ENCODE results near the gene SELENOS. TPM values are rescaled to one million over a fixed set of nuclear protein-coding genes. Genes with fewer than 3 reads are reported as not detected.
"Not testable (repeated sequence)": the region's sequence is repeated elsewhere in the genome, so short reads cannot be mapped to it uniquely, and the experiment has no call there.

Gene SELENOS
- total and polyA plus RNA-seq, 4 donors: 32.6 to 79.8 (median 63.9) TPM

DNA sequence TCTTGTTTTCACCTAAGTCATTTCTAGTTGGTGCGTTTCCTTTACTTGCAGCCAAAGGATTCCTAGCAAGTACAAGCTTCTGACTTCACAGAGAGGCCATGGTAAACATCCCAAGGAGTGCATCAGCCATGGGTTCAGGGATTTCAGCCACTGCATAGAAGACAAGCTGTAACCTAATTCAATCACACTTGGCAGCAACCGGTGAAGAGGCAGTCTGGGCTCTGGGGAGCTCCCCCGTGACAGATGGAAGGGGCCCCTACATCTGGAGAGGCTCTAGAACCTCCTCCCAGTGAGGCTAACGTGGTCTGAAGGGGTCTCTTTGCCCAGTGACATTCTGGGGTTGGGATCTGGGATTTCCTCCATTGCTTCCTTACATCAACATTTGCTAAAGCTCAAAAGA, 26.1 kb upstream of the SELENOS start:
- Histone ChIP-seq H3K4me1 (ENCODE audit: control insufficient read depth, insufficient read depth, low read length) (peaks cover 3% of the 10 kb centered on the region), H3K27ac (ENCODE audit: low read depth, low read length) (no peak overlapping the region), H3K4me3 (ENCODE audit: low read depth, low read length) (no peak overlapping the region), H3K9me3 (ENCODE audit: control insufficient read depth, insufficient read depth, low read length) (no peaks in the 10 kb centered on the region), H3K36me3 (ENCODE audit: control insufficient read depth, insufficient read depth, low read length) (peaks cover 3% of the 10 kb centered on the region), H3K27me3 (ENCODE audit: control insufficient read depth, insufficient read depth, low read length) (no peaks in the 10 kb centered on the region)
- DNase-seq (ENCODE audit: low read depth in 4 of 6, low spot score in 6 of 6): no peak
- WGBS (ENCODE audit: insufficient coverage): 96% methylated on average over 2 of the region's 4 CpGs

DNA sequence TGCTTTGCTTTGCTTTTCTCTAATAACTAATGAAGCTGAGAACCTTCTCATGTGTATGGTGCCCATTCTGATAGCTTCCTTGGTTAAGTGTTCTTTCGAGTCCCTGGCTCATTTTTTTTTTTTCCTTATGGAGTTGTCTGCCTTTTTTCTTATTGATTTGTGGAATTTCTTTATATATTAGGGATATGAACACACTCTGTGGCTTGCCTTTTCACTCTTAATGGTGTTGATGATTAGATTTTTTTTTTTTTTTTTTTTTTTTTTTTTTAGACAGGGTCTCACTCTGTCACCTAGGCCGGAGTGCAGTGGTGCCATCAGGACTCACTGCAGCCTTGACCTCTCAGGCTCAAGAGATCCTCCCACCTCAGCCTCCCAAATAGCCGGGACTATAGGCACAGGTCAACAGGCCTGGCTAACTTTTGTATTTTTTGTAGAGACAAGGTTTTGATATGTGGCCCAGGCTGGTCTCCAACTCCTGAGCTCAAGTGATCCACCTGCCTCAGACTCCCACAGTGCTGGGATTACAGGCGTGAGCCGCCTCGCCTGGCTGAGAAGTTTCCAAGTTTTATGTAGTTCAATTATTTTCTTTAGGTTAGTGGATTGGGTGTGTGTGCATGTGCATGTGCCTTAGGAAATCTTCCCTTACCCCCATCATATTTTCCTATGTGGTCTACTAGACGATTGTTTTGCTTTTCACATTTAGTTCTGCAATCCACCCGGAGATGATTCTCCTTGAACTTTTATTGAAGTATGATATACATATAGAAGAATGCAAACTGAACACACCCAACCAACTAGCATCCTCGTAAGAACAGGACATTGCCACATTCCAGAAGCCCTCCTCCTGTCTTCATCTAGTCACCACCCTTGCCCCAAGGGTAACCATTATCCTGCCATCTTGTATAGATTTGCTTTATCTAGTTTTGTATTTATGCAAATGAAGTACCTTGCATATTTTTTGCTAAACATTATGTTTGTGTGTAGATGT, 19.4 kb upstream of the SELENOS start:
- no peak for DNase-seq (ENCODE audit: low read depth in 4 of 6, low spot score in 6 of 6)
- WGBS (ENCODE audit: insufficient coverage): no CpG with 5 or more reads among the region's 9 CpGs
- no peaks in the 10 kb centered on the region for H3K9me3 ChIP-seq (ENCODE audit: control insufficient read depth, insufficient read depth, low read length)
- no peaks in the 10 kb centered on the region for H3K27me3 ChIP-seq (ENCODE audit: control insufficient read depth, insufficient read depth, low read length)
- no peak overlapping the region for H3K4me3 ChIP-seq (ENCODE audit: low read depth, low read length)
- H3K36me3 ChIP-seq (ENCODE audit: control insufficient read depth, insufficient read depth, low read length): no peaks in the 10 kb centered on the region
- peaks cover 14% of the 10 kb centered on the region for H3K4me1 ChIP-seq (ENCODE audit: control insufficient read depth, insufficient read depth, low read length)
- H3K27ac ChIP-seq (ENCODE audit: low read depth, low read length): no peak overlapping the region

DNA sequence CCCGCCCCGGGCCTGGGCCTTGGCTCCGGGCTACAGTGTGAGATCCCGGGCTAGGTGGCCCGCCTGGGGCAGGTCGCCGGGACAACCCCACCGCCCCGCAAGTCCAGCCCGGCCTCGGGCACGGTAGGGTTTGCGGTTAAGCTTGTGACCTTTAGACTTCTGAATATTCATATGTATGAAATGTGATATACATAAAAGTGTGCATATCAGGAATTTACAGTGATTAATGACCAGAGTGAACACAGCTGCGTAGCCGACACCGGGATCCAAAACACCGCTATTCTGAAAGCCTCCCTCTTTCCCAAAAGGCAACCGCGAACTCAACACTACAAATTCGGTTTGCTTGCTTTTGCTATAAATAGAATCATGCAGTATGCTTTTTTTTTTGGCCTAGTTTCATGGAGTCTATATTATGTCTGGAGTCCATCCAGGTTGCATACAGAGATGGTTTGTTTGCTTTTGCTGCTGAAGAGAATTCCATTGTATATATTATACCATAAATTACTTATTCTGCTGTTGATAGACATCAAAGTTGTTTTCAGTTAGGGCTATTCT, 18.4 kb upstream of the SELENOS start:
- Histone ChIP-seq H3K4me3 (ENCODE audit: low read depth, low read length) (peak overlapping the region; percentile 91), H3K27ac (ENCODE audit: low read depth, low read length) (peak overlapping the region; percentile 95), H3K36me3 (ENCODE audit: control insufficient read depth, insufficient read depth, low read length) (peaks cover 2% of the 10 kb centered on the region), H3K9me3 (ENCODE audit: control insufficient read depth, insufficient read depth, low read length) (no peaks in the 10 kb centered on the region), H3K27me3 (ENCODE audit: control insufficient read depth, insufficient read depth, low read length) (no peaks in the 10 kb centered on the region), H3K4me1 (ENCODE audit: control insufficient read depth, insufficient read depth, low read length) (peaks cover 13% of the 10 kb centered on the region)
- 0% methylated on average over 14 of the region's 20 CpGs for WGBS (ENCODE audit: insufficient coverage)
- peak in 1 of 6 donors; percentile 44 for DNase-seq (ENCODE audit: low read depth in 4 of 6, low spot score in 6 of 6)

DNA sequence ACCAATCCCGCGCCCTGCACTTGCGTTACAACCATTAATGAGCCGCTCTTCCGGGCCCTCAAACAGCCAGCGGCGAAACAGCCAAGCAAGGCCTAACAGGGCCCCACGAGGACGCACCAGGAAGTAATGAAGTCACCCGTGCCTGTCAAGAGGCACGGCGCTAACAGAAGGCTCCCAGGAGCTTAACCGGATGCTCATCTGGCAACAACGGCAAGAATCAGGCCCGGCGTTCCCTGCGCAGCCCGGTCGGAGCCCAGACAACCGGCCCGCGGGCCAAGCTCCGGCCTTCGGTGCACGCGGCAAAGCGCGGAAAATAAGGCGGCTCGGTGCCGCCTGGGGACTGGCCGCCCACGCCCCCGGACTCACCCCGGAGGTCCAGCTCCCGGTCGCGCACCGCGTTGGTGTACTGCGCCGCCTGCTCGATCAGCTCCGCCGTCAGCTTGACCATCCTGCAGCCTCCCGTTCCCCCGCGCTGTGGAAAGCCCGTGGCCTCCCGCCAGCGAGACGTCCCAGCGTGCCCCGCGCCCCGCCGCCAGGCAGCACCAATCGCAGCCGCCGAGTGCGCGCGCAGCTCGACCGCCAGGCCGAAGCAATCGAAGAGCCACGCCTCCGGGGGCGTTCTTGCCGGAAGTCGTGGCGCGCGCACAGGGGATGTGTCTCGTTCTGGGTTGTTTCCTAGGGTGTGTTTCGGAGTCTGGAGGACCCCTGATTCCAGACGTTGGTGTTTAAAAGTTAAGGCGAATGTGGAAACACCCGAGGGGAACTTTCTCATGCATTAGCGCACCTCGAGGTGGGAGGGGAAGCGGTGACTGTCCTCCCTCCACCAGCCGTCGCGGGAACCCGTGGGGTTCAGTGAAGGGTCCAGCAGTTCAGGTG, 17.7 kb upstream of the SELENOS start, which contains the start of gene SNRPA1:
SNRPA1 (minus strand) TSS at position 518 of the 876 bp plus-strand sequence; CDS start at position 448, 70 bp downstream.
- no peaks in the 10 kb centered on the region for H3K9me3 ChIP-seq (ENCODE audit: control insufficient read depth, insufficient read depth, low read length)
- peak within 1 kb of the TSS; percentile 91 for H3K4me3 ChIP-seq (ENCODE audit: low read depth, low read length)
- DNase-seq (ENCODE audit: low read depth in 4 of 6, low spot score in 6 of 6): peak; percentile 89 to 99 (median 94)
- peaks cover 5% of the 10 kb centered on the region for H3K36me3 ChIP-seq (ENCODE audit: control insufficient read depth, insufficient read depth, low read length)
- 0% methylated on average over 87 of the region's 87 CpGs for WGBS (ENCODE audit: insufficient coverage)
- H3K27ac ChIP-seq (ENCODE audit: low read depth, low read length): peak within 1 kb of the TSS; percentile 95
- peaks cover 11% of the 10 kb centered on the region for H3K4me1 ChIP-seq (ENCODE audit: control insufficient read depth, insufficient read depth, low read length)
- no peaks in the 10 kb centered on the region for H3K27me3 ChIP-seq (ENCODE audit: control insufficient read depth, insufficient read depth, low read length)

DNA sequence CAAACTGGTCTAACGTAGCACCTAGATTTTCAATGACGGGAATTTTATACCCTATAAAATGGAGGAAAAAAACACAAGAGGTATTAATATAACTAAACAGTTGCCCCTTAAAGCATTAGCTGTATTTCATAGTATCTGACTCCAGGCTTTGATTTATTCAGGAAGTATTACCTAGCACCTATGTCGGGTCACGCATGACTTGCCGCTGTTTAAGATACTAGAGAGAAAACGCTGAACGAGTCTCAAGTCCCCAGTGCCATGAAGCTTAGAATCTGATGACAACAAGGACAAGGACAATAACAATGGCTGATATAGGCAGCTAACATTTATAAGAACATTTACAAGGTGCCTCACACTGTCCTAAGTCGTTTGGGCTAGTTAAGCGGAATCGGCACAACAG, 15.8 kb upstream of the SELENOS start:
- DNase-seq (ENCODE audit: low read depth in 4 of 6, low spot score in 6 of 6): no peak
- H3K9me3 ChIP-seq (ENCODE audit: control insufficient read depth, insufficient read depth, low read length): no peaks in the 10 kb centered on the region
- H3K27ac ChIP-seq (ENCODE audit: low read depth, low read length): no peak overlapping the region
- H3K4me3 ChIP-seq (ENCODE audit: low read depth, low read length): no peak overlapping the region
- peaks cover 12% of the 10 kb centered on the region for H3K36me3 ChIP-seq (ENCODE audit: control insufficient read depth, insufficient read depth, low read length)
- peaks cover 11% of the 10 kb centered on the region for H3K4me1 ChIP-seq (ENCODE audit: control insufficient read depth, insufficient read depth, low read length)
- no peaks in the 10 kb centered on the region for H3K27me3 ChIP-seq (ENCODE audit: control insufficient read depth, insufficient read depth, low read length)
- 85% methylated on average over 8 of the region's 10 CpGs for WGBS (ENCODE audit: insufficient coverage)

DNA sequence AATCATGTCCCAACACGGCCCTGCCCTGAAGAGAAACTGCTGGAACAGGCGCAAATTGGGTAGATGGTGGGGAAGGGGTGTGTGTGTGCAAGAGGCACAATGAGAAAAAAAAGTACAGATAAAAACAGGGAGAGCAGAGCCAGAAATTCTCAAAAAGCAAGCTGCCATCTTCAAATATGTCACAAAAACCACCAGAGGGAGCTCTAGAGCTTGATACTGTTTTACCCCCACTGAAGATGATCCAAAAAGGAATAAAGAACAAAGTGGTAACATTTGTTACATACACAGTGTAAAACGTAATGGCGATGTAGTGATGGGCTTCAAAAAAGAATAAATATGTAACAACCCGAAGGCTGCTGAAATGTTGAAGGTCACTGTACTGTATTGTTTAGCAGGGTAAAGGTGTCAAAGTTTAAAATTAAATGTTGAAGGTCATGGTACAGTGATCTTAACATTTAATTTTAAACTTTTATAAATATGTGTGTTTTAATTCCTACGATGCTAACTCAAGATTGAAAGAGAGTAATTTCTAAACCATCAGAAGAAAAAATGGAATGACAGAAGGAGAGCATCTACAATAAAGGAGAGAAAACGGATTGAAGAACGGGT, 11.7 kb upstream of the SELENOS start:
- H3K4me3 ChIP-seq (ENCODE audit: low read depth, low read length): no peak overlapping the region
- H3K4me1 ChIP-seq (ENCODE audit: control insufficient read depth, insufficient read depth, low read length): peaks cover 4% of the 10 kb centered on the region
- WGBS (ENCODE audit: insufficient coverage): no CpG with 5 or more reads among the region's 8 CpGs
- no peak overlapping the region for H3K27ac ChIP-seq (ENCODE audit: low read depth, low read length)
- DNase-seq (ENCODE audit: low read depth in 4 of 6, low spot score in 6 of 6): peak in 2 of 6 donors; percentile 52 to 54
- no peaks in the 10 kb centered on the region for H3K9me3 ChIP-seq (ENCODE audit: control insufficient read depth, insufficient read depth, low read length)
- peaks cover 22% of the 10 kb centered on the region for H3K36me3 ChIP-seq (ENCODE audit: control insufficient read depth, insufficient read depth, low read length)
- H3K27me3 ChIP-seq (ENCODE audit: control insufficient read depth, insufficient read depth, low read length): no peaks in the 10 kb centered on the region

DNA sequence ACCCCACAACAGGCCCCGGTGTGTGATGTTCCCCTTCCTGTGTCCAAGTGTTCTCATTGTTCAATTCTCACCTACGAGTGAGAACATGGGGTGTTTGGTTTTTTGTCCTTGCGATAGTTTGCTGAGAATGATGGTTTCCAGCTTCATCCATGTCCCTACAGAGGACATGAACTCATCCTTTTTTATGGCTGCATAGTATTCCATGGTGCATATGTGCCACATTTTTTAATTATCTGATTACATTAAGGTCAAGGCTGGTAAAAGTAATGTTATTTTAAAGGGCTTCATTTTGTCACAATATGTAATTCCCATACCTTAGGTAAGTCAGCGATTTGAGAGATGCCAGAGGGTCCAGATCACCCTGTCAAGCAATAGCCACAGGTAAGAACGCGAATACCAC, 10.1 kb upstream of the SELENOS start:
- not testable (repeated sequence) for H3K9me3 ChIP-seq (ENCODE audit: control insufficient read depth, insufficient read depth, low read length); DNase-seq (ENCODE audit: low read depth in 4 of 6, low spot score in 6 of 6); H3K27me3 ChIP-seq (ENCODE audit: control insufficient read depth, insufficient read depth, low read length); H3K4me3 ChIP-seq (ENCODE audit: low read depth, low read length); H3K4me1 ChIP-seq (ENCODE audit: control insufficient read depth, insufficient read depth, low read length); H3K27ac ChIP-seq (ENCODE audit: low read depth, low read length)
- WGBS (ENCODE audit: insufficient coverage): no CpG with 5 or more reads among the region's 6 CpGs
- peaks cover 31% of the 10 kb centered on the region for H3K36me3 ChIP-seq (ENCODE audit: control insufficient read depth, insufficient read depth, low read length)

DNA sequence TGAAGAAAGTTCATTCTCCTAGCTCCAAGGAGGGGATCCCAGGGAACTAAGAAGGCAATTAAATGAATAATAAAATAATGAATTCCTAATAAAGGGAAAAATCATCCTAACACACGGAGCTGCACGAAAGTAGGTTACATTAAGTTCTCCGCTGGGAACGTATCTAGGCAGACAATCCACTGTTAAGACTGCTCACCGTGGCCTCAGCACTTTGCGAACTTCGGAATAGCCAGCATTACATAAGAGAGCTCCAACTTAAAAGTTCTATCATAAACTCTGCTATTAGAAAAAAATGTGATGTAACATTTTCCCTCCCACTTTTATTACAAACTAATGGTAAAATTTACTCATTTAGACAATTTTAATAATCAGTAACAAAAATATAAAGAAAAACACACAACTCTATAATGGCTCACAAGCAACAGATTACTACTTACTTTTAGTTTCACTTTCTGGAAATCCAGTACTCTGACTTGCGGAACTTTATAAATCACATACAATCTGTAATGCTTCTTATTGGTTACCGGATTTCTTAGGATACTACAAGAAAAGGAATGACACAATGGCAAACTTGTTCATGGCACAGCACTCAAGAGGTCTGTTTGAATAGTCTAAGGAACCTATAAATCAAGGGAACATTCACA, 9.3 kb upstream of the SELENOS start:
- 86% methylated on average over 4 of the region's 9 CpGs for WGBS (ENCODE audit: insufficient coverage)
- no peaks in the 10 kb centered on the region for H3K9me3 ChIP-seq (ENCODE audit: control insufficient read depth, insufficient read depth, low read length)
- H3K36me3 ChIP-seq (ENCODE audit: control insufficient read depth, insufficient read depth, low read length): peaks cover 31% of the 10 kb centered on the region
- H3K27ac ChIP-seq (ENCODE audit: low read depth, low read length): no peak overlapping the region
- no peak for DNase-seq (ENCODE audit: low read depth in 4 of 6, low spot score in 6 of 6)
- H3K27me3 ChIP-seq (ENCODE audit: control insufficient read depth, insufficient read depth, low read length): no peaks in the 10 kb centered on the region
- no peak overlapping the region for H3K4me3 ChIP-seq (ENCODE audit: low read depth, low read length)
- no peaks in the 10 kb centered on the region for H3K4me1 ChIP-seq (ENCODE audit: control insufficient read depth, insufficient read depth, low read length)
